Activated T-cell treated with anti-CD3 and anti-CD28 coated beads, Interleukin-2, amount 50 U/mL, for 1 hour (primary cell): ENCODE results near the gene NSD1.
A peak's percentile ranks its signal among the peaks of the same experiment; 100 is the strongest.
"Not testable (repeated sequence)": the region's sequence is repeated elsewhere in the genome, so short reads cannot be mapped to it uniquely, and the experiment has no call there.

Experiments
- DNase-seq: peaks from one replicate; pipeline ENCODE4 v3.0.0-alpha.2; 2020

Gene NSD1

DNA sequence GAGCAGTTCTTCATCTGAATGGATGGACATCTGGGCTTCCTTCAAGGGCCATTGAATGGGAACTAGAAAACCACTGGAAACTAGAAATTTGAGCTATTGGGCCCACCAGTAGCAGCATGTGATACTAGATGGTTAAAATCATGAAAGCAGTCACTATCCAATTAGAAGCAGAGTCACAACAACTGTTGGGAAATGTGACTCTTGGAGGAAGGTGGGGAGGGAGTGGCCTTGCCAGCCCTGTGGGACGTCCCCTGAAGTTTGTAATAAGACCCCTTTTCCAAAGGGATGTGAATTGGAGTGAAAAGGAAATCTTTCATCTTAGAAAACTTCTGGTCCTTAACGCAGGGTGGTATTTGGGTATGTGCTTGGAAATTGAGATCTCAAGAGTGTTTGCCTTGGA is 164.3 kb downstream of the NSD1 start:
- no peak for DNase-seq

DNA sequence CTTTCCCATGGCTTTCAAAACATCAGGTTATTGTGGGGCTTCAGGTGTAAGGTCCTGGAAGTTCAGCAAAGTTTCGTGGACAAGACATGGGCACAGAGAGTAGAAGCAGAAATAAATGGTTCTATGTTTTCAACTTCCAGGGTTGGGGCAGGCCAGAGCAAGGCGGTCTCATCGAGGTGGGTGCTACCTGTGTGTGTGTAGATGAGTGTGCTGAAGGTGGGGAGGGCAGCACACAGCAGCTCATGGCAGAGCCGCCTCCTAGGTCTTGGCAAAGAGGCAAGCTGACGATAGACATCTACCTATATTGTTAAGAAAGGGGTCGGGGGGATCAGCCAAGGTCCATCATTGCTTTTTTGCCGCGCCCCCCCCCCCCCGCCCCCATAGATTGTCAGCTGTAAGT is 166.1 kb downstream of the NSD1 start:
- no peak for DNase-seq

DNA sequence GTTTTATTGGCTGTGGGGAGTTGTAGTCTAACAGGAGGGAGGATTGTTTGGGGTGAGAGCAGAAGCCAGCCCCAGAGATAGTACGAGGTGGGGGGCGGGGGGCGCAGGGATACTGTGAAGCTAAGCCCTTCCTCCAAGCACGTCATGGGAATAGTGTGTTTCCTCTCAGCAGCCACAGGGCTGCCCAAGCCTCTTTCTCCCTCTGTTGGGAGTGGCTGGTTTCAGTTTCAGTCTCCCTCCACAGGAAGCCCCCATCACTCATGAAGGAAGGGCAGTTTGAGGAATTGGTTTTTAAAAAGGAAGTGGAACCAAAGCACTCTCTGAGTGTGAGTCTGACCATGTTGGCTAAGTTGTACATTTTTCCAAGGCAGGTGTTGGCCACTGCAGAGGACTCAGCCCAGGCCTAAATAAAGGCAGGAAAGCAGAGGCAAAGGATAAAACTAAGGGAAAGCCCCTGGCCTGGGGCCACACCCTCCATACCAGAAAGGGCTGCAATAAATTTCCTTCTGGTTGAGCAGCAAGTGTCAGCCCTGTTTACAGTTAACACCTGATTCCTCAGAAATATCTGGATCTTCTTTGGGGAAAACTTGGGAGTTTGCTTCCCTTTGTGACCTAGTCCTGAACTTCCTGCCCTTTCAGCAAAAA is 166.8 kb downstream of the NSD1 start:
- peak; percentile 63 for DNase-seq

DNA sequence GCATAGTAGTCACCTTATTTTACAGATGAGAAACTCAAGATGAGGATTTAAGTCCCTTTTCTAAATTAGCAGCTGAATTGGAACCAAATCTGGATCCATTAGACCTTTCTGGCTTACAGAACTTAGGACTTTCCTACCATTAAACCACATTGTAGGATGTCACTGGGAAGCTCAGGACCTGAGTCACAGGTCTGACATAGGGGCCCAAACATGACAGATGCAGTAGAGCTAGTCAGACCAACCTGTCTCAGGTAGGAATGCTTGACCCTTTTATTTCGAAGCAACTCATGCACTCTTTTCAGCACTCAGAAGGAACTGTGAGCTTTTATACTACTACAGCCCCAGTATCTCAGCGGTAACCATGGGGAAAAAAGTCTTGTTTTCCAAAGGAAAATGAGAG is 167.4 kb downstream of the NSD1 start:
- no peak for DNase-seq

GRCh38 chr5:177301503-177302165 is 168.1 kb downstream of the NSD1 start:
- no peak for DNase-seq

DNA sequence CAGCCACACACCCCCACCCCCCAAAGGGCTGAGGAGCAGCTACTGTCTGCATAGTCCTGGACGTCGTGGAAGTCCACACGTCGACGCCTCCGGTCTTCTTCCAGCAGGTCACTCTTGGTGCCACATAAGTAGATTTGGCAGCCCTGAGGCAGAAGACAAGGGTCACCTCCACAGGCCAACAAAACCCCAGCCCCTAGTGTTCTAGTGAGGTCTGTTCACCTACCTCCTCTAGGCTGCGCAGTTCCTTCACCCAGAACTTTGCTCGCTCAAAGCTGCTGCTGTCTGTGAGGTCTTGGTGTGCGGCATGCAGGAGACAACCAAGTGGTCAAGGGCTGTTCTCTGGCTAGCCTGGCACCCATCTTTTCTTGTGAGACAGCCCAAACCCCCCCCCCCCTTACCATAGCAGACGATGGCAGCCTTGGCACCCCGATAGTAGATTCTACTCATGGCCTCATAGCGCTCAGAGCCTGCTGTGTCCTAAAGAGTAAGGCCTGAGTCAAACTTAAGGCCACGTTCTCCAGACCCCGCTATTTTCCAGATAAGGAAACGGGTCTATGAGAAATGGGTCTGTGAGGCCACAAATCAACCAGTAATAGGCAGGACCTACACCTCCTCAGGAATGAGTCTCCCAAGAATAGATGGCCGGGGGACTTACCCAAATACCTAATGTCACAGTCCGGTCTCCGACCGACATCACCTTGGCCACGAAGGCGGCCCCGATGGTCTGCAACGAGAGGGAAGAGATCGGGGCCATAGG is 169.0 kb downstream of the NSD1 start:
- DNase-seq: no peak

- DNase-seq: peak; percentile 88
Measured at GRCh38 chr5:177303121-177303924, 169.8 kb downstream of the NSD1 start, which contains the start of the genes PRELID1 and RAB24. PRELID1 (plus strand) TSS chr5:177303799; CDS start chr5:177303986, 187 bp downstream. RAB24 (minus strand) TSS chr5:177303719; CDS start chr5:177303288, 431 bp downstream.

GRCh38 chr5:177303925-177304391 is 170.4 kb downstream of the NSD1 start:
- no peak for DNase-seq

GRCh38 chr5:177304392-177305119 is 171.0 kb downstream of the NSD1 start:
- no peak for DNase-seq

GRCh38 chr5:177306103-177306640 is 172.6 kb downstream of the NSD1 start:
- DNase-seq: not testable (repeated sequence)

GRCh38 chr5:177306674-177307543 is 173.3 kb downstream of the NSD1 start:
- no peak for DNase-seq

DNA sequence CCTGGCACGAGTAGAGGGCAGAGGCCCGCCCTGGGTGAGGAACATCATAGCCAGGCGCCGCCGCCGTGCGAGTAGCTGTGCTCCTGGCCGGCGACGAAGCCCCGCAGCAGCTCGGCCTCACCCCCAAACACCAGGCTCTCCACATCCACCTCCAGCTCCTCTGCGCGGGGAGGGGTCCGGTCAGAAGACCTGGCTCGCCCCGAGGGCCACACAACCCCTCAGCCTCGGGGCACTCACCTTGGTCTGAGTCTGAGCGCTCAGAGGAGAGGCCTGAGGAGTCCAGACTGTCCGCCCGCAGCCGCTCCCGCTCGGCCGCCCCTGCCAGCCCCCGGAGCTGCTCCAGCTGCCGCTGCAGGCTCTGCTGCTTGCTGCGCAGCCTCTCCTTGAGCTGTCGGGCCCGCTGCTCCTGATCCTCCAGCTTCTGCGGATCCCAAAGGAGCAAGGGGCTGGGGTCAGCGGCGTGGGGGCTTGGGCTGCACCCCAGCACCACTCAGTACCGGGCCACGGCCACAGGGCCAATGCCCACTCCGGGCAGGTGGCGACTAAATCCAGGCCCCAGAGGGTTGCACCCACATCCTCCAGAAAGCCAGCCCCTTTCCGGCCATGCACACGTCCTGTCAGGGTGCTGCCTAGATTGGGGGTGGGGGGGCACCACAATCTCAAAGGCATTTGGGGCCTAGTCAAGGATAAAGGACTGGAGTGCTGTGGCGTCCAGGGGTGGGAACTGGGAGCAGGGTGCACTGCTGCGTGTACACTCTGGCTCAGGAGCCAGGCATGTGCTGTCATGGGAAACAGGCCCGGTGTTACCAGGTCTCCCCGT is 174.2 kb downstream of the NSD1 start:
- no peak for DNase-seq

DNA sequence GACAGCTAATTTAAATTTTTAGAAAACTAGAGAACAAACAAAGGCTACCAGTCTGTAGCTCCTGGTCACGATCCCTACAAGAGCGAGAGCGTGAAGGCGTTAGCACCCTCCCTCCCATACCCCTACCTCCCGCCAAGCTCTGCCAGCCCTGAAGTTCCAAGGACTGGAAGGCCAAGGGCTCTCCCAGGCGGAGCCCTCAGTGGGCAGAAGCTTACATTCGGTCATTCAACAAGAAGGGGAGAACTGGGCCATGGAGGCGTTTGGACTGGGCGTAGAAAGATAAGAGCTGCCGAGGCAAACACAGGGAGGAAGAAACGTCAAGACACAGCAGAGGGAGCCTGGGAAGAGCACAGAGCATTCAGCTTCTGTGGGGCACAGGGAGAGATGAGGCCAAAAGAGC is 175.2 kb downstream of the NSD1 start:
- no peak for DNase-seq

- DNase-seq: peak; percentile 73
Measured at GRCh38 chr5:177309351-177310191, 176.0 kb downstream of the NSD1 start.

DNA sequence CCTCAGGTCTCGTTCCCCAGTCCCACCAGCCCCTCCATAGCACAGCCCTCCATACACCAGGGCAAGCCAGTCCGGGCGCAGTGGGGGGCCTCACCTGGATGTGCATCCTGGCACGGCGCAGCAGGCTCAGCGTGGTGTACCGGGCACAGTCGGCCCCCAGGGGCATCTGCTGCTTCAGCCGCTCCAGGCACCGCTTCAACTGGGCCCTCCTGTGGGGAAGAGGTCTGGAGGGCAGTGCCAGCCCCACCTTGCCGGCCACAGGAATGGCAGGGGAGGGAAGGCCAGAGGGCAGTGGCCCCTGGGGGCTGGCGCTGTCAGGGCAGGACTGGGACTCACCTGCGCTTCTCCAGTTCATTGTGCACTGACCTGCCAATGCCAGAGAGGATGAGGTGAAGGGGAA is 176.8 kb downstream of the NSD1 start:
- DNase-seq: no peak

- no peak for DNase-seq
Measured at GRCh38 chr5:177310757-177311391, 177.3 kb downstream of the NSD1 start.

DNA sequence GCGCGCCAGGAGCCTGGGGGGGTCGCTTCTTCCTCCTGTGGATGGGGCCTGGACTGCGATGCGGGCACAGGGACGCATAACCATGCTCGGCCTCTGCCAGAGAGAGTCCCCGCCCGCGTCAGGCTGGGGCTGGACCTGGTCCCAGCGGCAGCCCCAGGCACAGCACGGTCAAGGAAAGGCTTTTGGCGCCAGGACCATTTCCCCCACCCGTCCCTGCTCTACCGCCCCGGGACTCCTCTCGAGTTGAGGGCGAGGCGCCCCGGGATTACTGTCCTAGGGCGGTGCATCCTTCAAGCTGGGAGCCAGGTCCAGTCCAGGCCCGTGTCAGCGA is 177.8 kb downstream of the NSD1 start:
- DNase-seq: no peak
